B cell (primary cell): ENCODE data around the gene MDP1. TPM values are rescaled to one million over a fixed set of nuclear protein-coding genes. Genes with fewer than 3 reads are reported as not detected.

Experiments used
- ATAC-seq: fragments of 200-7000 bp; cut with Tn5 transposase; one replicate; pipeline ENCODE4 v1.10.0; 2021; ENCODE audit warnings: low read depth, mild to moderate bottlenecking, moderate number of reproducible peaks, moderate library complexity
- CTCF ChIA-PET: fragments of 350-600 bp; sonication (Branson Sonifier 250); formaldehyde crosslinking; loops from one replicate; lab custom pipeline; 2021; ENCODE audit warnings: antibody characterized with exemption, inconsistent platforms; lab: Charles Lee
- POLR2A ChIA-PET: fragments of 350-600 bp; sonication (Branson Sonifier 250); formaldehyde crosslinking; loops from one replicate; lab custom pipeline; 2021; ENCODE audit warnings: antibody characterized with exemption; lab: Charles Lee
- DNase-seq: peaks from one replicate; pipeline ENCODE4 v3.0.0; 2013
- H2AFZ ChIP-seq: 2 replicates; pipeline ENCODE4 v1.6.1; 2012; ENCODE audit warnings: mild to moderate bottlenecking, low read depth, low read length; ENCODE audit not compliant: insufficient read depth, poor library complexity, severe bottlenecking
- H3K27ac ChIP-seq, 2 donors: 1 replicate in 1 of 2; 2 replicates in 1 of 2; pipeline ENCODE4 v1.5.1; 2012 to 2013; ENCODE audit warnings: low read length in 2 of 2, mild to moderate bottlenecking in 2 of 2, moderate library complexity in 1 of 2
- H3K27me3 ChIP-seq, 4 experiments: fragments of 200-600 bp in 1 of 4; sonication (generic) in 1 of 4; replicated peaks in 1 of 4; 1 replicate in 2 of 4; 2 replicates in 2 of 4; pipeline versions ENCODE4 v1.6.1 to v1.7.0; 2013 to 2016; ENCODE audit warnings: low read length in 3 of 4, mild to moderate bottlenecking in 2 of 4, mixed read lengths in 1 of 4, moderate library complexity in 1 of 4; ENCODE audit not compliant: insufficient read depth in 4 of 4, control insufficient read depth in 3 of 4; ENCODE audit errors: control extremely low read depth in 1 of 4
- H3K36me3 ChIP-seq, 2 experiments: replicated peaks in 1 of 2; 1 replicate in 1 of 2; 2 replicates in 1 of 2; pipeline versions ENCODE4 v1.6.1 to v1.7.1; 2013; ENCODE audit warnings: low read length in 1 of 2; ENCODE audit not compliant: insufficient read depth in 2 of 2, control insufficient read depth in 1 of 2; ENCODE audit errors: control extremely low read depth in 1 of 2, extremely low read depth in 1 of 2
- H3K4me1 ChIP-seq, 2 donors: fragments of 200-600 bp in 1 of 2; sonication (generic) in 1 of 2; 1 replicate in 1 of 2; 2 replicates in 1 of 2; pipeline versions ENCODE4 v1.5.1 to v1.6.1; 2013 to 2017; ENCODE audit warnings: low read length in 2 of 2; ENCODE audit not compliant: control insufficient read depth in 2 of 2, insufficient read depth in 2 of 2
- H3K4me2 ChIP-seq: replicated peaks from 2 replicates; pipeline ENCODE3; 2012; ENCODE audit warnings: mild to moderate bottlenecking, low read depth, low read length; ENCODE audit not compliant: poor library complexity, severe bottlenecking
- H3K4me3 ChIP-seq, 5 experiments: fragments of 200-600 bp in 1 of 5; sonication (generic) in 1 of 5; 1 replicate in 3 of 5; 2 replicates in 2 of 5; pipeline versions ENCODE4 v1.5.1 to v1.7.0; 2011 to 2016; ENCODE audit warnings: low read length in 4 of 5, mild to moderate bottlenecking in 4 of 5, low read depth in 2 of 5, control low read depth in 1 of 5, moderate library complexity in 1 of 5; ENCODE audit not compliant: insufficient read depth in 1 of 5; ENCODE audit errors: control extremely low read depth in 1 of 5, extremely low read depth in 1 of 5
- H3K79me2 ChIP-seq: fragments of 200-600 bp; sonication (generic); one replicate; pipeline ENCODE4 v1.6.0; 2016; ENCODE audit warnings: low read length; ENCODE audit not compliant: control insufficient read depth, insufficient read depth
- H3K9ac ChIP-seq: fragments of 200-600 bp; sonication (generic); 2 replicates; pipeline ENCODE4 v1.6.1; 2017; ENCODE audit warnings: mild to moderate bottlenecking, low read length, moderate library complexity
- H3K9me3 ChIP-seq, 3 donors: one replicate each; pipeline versions ENCODE4 v1.6.1 to v1.7.1; 2013; ENCODE audit warnings: low read length in 2 of 3; ENCODE audit not compliant: control insufficient read depth in 2 of 3, insufficient read depth in 1 of 3; ENCODE audit errors: control extremely low read depth in 1 of 3
- H4K20me1 ChIP-seq: 2 replicates; pipeline ENCODE4 v1.6.0; 2012; ENCODE audit warnings: mild to moderate bottlenecking, low read length; ENCODE audit not compliant: insufficient read depth, control insufficient read depth, poor library complexity, severe bottlenecking
- H3K27ac Mint-ChIP-seq: one replicate; pipeline ENCODE4 v1.8.0; 2021; ENCODE audit warnings: mixed read lengths
- H3K27me3 Mint-ChIP-seq: one replicate; pipeline ENCODE4 v1.8.0; 2021; ENCODE audit warnings: mixed read lengths
- H3K4me1 Mint-ChIP-seq: one replicate; pipeline ENCODE4 v1.8.0; 2021; ENCODE audit warnings: mixed read lengths
- H3K4me3 Mint-ChIP-seq: one replicate; pipeline ENCODE4 v1.8.0; 2021; ENCODE audit warnings: mixed read lengths
- H3K9me3 Mint-ChIP-seq: one replicate; pipeline ENCODE4 v1.8.0; 2022; ENCODE audit warnings: mixed read lengths; ENCODE audit not compliant: insufficient read depth
- EZH2 ChIP-seq: IDR thresholded peaks from 2 replicates; pipeline ENCODE4 v1.6.1; 2012; ENCODE audit warnings: borderline replicate concordance, low read depth, mild to moderate bottlenecking, moderate library complexity, low read length; ENCODE audit not compliant: insufficient read depth, poor library complexity, severe bottlenecking
- WGBS: methylation state at CpG from one replicate; pipeline ENCODE4 v1.1.5; 2013; ENCODE audit warnings: missing lambda C conversion rate; ENCODE audit not compliant: insufficient coverage; 5-methylcytosine and 5-hydroxymethylcytosine counted together
- intact Hi-C: fragments of 100-400 bp; cut with micrococcal nuclease; formaldehyde crosslinking; loops from one replicate; pipeline ENCODE4 v1.10.0; 2022
- polyA plus RNA-seq: library from polyadenylated mRNA; depleted of rRNA; stranded (reverse); fragments of >200 nt; gene quantifications from 2 replicates; pipeline ENCODE4 v1.2.3, GENCODE V29; 2012
- total RNA-seq, 2 donors: library from RNA; stranded (reverse); fragments of 120-200 nt in 1 of 2; gene quantifications; 1 replicate in 1 of 2; 2 replicates in 1 of 2; pipeline versions ENCODE4 v1.2.3 to v1.2.4, GENCODE V29; 2013 to 2022
- TF ChIP-seq, protein P1 (sequence below): fragments of 200-600 bp; IDR thresholded peaks from one replicate; pipeline ENCODE4 v1.8.0; 2022; ENCODE audit warnings: antibody characterized with exemption, mild to moderate bottlenecking

MDP1 gene
- total and polyA plus RNA-seq, 2 donors (not counting 1 experiment from before 2014, with no cell fraction given), result 11.3 to 28.1 TPM

DNA sequence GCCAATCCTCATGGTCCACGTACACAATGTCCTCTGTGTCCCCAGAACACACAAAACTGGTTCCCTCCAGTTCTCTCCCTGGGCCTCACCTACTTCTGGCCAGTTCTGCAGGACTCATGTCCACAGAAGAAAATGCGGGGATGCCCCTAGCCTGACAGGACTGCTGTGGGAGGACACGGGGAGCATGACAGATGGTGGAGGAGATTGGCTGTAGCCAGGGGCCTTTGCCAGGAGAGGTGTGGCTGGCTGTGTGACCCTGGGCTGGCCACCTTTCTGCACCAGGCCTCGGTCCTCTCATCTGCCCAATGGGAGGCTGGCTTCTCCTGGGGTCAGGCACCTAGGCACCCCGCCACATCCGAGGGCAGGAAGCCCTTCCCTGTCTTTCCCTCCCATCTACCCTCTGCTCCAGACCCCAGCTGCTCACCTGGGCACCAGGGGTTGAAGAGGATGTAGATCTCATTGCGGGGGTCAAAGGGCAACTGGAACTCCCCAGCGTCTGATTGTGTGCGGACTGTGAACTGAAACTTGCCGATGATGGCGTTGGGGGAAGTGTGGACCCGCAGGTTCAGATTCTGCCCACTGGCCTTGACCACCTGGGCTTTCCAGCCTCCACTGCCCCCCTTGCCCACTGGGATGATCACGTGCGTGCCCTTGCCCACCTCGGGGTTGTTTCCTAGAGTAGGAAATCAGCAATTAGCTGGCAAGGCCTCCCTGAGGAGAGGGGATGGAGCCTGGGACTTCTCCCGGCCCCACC is 44.3 kb upstream of the MDP1 start:
- Histone ChIP-seq H3K4me1 (no peaks in the 10 kb centered on the region), H2AFZ (no peak overlapping the region), H3K27me3 (no peaks in the 10 kb centered on the region), H3K4me2 (no peak overlapping the region), H3K9me3 (no peaks in the 10 kb centered on the region), H3K9ac (no peak overlapping the region), H3K36me3 (peaks cover 0 to 12% of the 10 kb centered on the region in 2 experiments), H3K27ac (no peak overlapping the region), H4K20me1 (no peaks in the 10 kb centered on the region), H3K79me2 (no peaks in the 10 kb centered on the region), H3K4me3 (no peak overlapping the region)
- 95% methylated on average over 13 of the region's 16 CpGs for WGBS
- ChIA-PET CTCF (no interaction called here), POLR2A (no interaction called here)
- TF ChIP-seq, protein P1, sequence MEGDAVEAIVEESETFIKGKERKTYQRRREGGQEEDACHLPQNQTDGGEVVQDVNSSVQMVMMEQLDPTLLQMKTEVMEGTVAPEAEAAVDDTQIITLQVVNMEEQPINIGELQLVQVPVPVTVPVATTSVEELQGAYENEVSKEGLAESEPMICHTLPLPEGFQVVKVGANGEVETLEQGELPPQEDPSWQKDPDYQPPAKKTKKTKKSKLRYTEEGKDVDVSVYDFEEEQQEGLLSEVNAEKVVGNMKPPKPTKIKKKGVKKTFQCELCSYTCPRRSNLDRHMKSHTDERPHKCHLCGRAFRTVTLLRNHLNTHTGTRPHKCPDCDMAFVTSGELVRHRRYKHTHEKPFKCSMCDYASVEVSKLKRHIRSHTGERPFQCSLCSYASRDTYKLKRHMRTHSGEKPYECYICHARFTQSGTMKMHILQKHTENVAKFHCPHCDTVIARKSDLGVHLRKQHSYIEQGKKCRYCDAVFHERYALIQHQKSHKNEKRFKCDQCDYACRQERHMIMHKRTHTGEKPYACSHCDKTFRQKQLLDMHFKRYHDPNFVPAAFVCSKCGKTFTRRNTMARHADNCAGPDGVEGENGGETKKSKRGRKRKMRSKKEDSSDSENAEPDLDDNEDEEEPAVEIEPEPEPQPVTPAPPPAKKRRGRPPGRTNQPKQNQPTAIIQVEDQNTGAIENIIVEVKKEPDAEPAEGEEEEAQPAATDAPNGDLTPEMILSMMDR, result no peak
- no peak for TF ChIP-seq EZH2
- H3K4me1 Mint-ChIP-seq, result no peaks in the 10 kb centered on the region
- ATAC-seq (no peak), DNase-seq (no peak)
- no peaks in the 10 kb centered on the region for H3K9me3 Mint-ChIP-seq
- H3K27ac Mint-ChIP-seq, result no peak overlapping the region
- H3K27me3 Mint-ChIP-seq, result no peaks in the 10 kb centered on the region
- H3K4me3 Mint-ChIP-seq, result no peak overlapping the region
- intact Hi-C loops, result no loop called here

DNA sequence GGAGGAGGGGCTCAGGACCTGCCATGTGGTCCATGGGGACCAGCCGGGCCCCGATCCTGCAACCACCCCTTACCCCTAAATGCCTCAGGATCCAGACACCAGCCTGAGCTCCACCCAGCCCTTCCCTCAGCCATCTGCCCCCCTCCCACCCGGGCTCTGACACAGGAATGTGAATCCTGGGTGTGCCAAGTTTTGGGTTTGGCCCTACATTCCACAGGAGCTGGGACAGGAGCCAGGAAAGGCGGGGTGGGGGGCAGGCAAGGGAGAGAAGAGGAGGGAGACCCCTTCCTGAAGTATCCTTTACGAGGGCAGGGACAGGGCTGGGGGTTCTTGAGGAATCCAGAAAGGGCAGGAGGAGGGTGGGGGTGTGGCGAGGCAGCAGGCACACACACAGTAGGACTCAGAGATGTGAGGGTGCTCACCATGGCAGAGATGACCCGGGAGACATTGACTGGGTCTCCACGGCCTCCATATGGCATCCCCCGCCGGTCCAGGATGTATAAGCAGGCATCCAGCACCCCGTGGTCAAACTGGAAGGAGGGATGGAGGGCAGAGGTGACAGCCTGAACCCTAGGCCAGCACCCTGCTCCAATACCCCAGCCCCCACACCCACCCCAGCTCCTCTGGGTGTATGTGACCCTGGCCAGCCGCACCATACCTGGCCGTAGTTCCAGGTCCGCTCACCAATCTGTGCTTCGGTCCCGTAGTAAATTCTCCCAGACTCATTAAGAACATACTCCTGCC is 43.6 kb upstream of the MDP1 start:
- Histone ChIP-seq H3K36me3 (peaks cover 0 to 14% of the 10 kb centered on the region in 2 experiments), H2AFZ (no peak overlapping the region), H3K4me1 (no peaks in the 10 kb centered on the region), H3K79me2 (no peaks in the 10 kb centered on the region), H3K4me2 (no peak overlapping the region), H3K27me3 (no peaks in the 10 kb centered on the region), H3K9ac (no peak overlapping the region), H3K27ac (no peak overlapping the region), H4K20me1 (no peaks in the 10 kb centered on the region), H3K4me3 (no peak overlapping the region), H3K9me3 (no peaks in the 10 kb centered on the region)
- Mint-ChIP-seq H3K27me3 (no peaks in the 10 kb centered on the region), H3K4me1 (no peaks in the 10 kb centered on the region), H3K4me3 (no peak overlapping the region), H3K9me3 (no peaks in the 10 kb centered on the region), H3K27ac (no peak overlapping the region)
- TF ChIP-seq EZH2, result no peak
- TF ChIP-seq, protein P1, result no peak
- 95% methylated on average over 16 of the region's 16 CpGs for WGBS
- intact Hi-C loops, result no loop called here
- ChIA-PET CTCF (no interaction called here), POLR2A (no interaction called here)
- ATAC-seq (no peak), DNase-seq (no peak)
